HG02759 (cell line): ENCODE measurements around the gene CP.

Source experiments
- ATAC-seq: cut with Tn5 transposase; IDR thresholded peaks from one replicate; pipeline ENCODE4 v1.9.1; 2021; ENCODE audit warnings: mild to moderate bottlenecking, moderate library complexity; ENCODE audit not compliant: unreplicated experiment

The CP gene

GRCh38 chr3:149128821-149129220, 92.8 kb downstream of the CP start:
- ATAC-seq: no peak

GRCh38 chr3:149122721-149123578, 98.7 kb downstream of the CP start:
- ATAC-seq: no peak
